ENCODE data around the gene MAPK8IP3.
A peak's percentile ranks its signal among the peaks of the same experiment; 100 is the strongest.

MAPK8IP3 gene

DNA sequence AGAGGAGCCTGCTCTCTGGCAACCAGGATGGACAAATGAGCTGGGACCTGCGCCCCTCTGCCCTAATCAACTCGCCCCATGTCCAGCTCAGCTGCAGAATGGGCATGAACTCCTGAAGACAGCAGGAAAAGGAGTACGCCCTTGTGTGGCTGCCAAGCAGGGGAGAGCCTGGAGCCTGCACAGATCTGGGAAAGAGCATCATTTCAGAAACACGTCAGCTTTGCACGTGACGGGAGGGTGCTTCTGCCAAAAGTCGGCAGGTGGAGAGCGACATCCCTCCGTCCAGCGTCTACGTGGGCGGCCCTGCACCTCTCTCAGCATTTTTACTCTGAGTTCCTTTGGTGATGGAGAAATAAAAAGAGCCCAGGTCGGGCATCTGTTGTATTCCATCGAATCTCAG is 46.9 kb downstream of the MAPK8IP3 start:
- H3K4me1 Mint-ChIP-seq = peaks cover 11% of the 10 kb centered on the region
- no peak overlapping the region for H3K27ac Mint-ChIP-seq
- ATAC-seq (no peak), DNase-seq (ENCODE audit: low spot score in 2 of 2) (no peak)
- peaks cover 63% of the 10 kb centered on the region for H3K36me3 Mint-ChIP-seq
- H3K4me3 Mint-ChIP-seq = no peak overlapping the region
- H3K9me3 Mint-ChIP-seq = no peaks in the 10 kb centered on the region

DNA sequence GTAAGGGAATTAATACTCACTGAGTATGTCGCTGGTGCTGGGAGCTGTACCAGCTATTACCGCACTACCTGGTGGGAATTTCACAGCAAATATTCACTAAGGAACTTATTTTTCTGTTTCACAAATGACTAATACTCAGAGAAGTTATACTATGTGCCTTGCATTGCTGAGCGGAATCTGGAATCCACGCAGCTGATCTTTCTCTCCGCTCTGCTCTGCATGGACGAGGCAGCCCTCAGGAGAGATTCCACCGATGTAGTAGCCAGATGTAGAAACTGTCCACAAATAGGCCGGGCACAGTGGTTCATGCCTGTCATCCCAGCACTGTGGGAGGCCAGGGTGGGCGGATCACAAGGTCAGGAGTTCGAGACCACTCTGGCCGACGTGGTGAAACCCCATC is 48.2 kb downstream of the MAPK8IP3 start:
- ATAC-seq (no peak), DNase-seq (ENCODE audit: low spot score in 2 of 2) (no peak)
- peaks cover 11% of the 10 kb centered on the region for H3K4me1 Mint-ChIP-seq
- H3K27ac Mint-ChIP-seq = no peak overlapping the region
- peaks cover 59% of the 10 kb centered on the region for H3K36me3 Mint-ChIP-seq
- no peaks in the 10 kb centered on the region for H3K9me3 Mint-ChIP-seq
- no peak overlapping the region for H3K4me3 Mint-ChIP-seq

DNA sequence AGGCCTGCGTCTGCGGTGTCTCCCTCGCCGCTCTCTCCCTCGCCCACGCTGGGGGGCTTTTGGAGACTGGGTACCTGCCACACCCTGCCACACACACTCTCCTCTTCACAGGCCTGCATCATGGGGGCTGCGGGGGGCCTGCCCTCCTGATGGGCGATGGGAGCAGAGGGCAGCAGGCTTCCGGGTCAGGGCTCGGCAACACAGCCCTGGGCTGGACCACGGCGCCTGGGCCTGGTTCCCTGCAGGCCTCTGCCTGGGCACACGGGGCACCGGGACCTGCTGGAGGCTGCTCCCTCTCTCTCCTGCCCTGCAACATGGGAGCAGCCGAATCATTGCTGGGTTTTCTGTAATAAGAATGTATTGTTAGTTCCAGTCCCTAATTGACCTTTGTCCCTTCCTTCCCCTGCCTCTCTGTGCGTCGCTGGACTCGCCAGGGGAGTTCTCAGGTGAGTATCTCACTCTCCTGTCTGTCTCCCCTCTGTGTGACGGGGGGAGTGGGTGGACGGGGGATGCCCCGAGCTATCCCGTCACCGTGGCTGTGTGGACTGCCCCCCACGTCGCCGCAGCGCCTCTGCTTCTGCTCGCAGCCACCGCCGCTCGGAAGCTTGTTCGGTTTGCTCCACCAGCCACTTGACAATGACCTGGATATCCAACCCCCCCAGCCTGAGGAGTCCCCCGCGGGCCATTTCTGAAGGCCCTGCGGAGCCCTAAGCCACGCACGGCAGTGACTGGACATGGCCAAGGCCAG is 51.9 kb downstream of the MAPK8IP3 start:
- H3K36me3 Mint-ChIP-seq = peaks cover 45% of the 10 kb centered on the region
- H3K4me3 Mint-ChIP-seq = no peak overlapping the region
- no peaks in the 10 kb centered on the region for H3K9me3 Mint-ChIP-seq
- H3K27ac Mint-ChIP-seq = peak overlapping the region; percentile 76
- ATAC-seq = no peak
- H3K4me1 Mint-ChIP-seq = peaks cover 11% of the 10 kb centered on the region
- no peak for DNase-seq (ENCODE audit: low spot score in 2 of 2)

DNA sequence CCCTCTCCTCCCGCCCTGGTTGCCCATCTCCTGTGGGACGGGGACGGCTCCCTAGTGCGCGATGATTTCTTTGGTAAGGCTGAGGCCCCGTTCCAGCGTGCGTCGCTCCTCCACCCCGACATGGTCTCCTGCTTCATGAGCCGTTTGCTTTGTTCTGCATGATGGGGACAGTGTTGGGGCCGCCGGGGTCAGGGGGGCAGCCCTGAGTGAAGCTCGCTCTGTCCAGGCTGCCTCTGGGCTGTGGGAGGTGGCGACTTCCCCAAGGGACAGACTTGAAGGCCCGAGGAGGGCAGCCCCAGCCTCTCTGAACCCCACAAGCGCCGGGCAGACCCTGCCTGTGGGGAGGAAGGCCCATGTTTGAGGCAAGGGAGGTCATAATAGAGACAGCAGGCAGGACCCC is 52.9 kb downstream of the MAPK8IP3 start:
- no peak for DNase-seq (ENCODE audit: low spot score in 2 of 2)
- no peak for ATAC-seq
- Mint-ChIP-seq H3K36me3 (peaks cover 36% of the 10 kb centered on the region), H3K9me3 (no peaks in the 10 kb centered on the region), H3K4me1 (peaks cover 11% of the 10 kb centered on the region), H3K27ac (peak overlapping the region; percentile 43), H3K4me3 (no peak overlapping the region)

DNA sequence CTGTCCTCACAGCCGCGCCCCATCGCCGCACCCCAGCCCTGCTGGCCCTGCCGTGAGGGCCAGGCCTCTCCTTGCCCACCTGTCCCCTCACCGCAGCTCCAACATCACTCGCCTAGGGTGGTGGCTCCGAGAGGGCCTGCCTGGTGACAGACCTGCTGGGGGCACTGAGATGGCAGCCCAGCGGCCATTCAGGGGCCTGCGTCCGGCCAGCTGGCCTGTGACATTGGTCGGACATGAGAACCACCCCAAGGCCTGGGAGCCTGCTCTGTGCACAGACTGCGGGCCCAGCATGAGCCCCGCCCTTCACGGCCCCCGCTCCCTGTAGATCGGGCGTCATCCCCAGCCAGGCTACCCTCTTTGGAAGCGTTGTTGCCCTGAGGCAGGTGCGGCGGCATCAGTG is 53.5 kb downstream of the MAPK8IP3 start:
- peaks cover 32% of the 10 kb centered on the region for H3K36me3 Mint-ChIP-seq
- no peaks in the 10 kb centered on the region for H3K9me3 Mint-ChIP-seq
- no peak for DNase-seq (ENCODE audit: low spot score in 2 of 2)
- ATAC-seq = no peak
- peaks cover 11% of the 10 kb centered on the region for H3K4me1 Mint-ChIP-seq
- no peak overlapping the region for H3K4me3 Mint-ChIP-seq
- no peak overlapping the region for H3K27ac Mint-ChIP-seq

DNA sequence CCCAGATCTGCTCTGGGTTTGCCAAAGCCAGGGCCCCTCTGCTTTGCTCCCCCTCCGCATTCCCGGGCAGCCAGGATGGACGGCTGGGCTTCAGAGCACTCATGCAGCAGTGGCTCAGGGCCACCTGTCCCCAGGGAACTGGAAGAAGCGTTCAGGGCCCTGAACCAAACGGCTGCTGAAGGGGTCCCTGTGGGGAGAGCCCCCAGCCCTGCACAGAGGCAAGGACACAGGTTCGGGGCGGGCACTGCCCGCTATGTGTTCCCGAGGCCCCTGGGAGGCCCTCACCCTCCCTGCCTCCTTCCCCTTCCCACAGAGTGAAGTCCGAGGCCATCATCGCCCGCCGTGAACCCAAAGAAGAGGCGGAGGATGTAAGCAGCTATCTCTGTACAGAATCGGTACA is 54.9 kb downstream of the MAPK8IP3 start:
- Mint-ChIP-seq H3K9me3 (no peaks in the 10 kb centered on the region), H3K4me3 (no peak overlapping the region)

DNA sequence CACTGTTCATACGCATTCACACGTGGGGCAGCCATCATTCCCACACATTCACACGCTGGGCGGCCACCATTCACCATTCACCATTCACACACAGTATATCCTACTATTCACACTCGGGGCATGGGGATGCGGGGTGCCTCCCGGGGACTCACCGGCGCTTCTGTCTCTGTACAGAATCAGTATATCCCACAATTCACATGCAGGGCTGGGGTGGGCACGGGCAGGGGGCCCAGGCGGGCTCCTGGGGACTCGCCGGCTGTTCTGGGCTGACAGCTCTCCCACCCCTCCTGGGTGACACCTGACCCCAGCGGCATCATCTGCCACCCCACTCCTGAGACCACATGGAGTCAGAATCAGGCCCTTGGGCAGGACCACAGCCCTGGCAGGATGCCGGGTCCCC is 55.8 kb downstream of the MAPK8IP3 start:
- no peak overlapping the region for H3K27ac Mint-ChIP-seq

More for the DNA sequence above, 54.9 kb downstream of the MAPK8IP3 start:
- no peak for ATAC-seq
- peaks cover 18% of the 10 kb centered on the region for H3K36me3 Mint-ChIP-seq
- peaks cover 9% of the 10 kb centered on the region for H3K4me1 Mint-ChIP-seq
- DNase-seq (ENCODE audit: low spot score in 2 of 2) = no peak
- no peak overlapping the region for H3K27ac Mint-ChIP-seq

DNA sequence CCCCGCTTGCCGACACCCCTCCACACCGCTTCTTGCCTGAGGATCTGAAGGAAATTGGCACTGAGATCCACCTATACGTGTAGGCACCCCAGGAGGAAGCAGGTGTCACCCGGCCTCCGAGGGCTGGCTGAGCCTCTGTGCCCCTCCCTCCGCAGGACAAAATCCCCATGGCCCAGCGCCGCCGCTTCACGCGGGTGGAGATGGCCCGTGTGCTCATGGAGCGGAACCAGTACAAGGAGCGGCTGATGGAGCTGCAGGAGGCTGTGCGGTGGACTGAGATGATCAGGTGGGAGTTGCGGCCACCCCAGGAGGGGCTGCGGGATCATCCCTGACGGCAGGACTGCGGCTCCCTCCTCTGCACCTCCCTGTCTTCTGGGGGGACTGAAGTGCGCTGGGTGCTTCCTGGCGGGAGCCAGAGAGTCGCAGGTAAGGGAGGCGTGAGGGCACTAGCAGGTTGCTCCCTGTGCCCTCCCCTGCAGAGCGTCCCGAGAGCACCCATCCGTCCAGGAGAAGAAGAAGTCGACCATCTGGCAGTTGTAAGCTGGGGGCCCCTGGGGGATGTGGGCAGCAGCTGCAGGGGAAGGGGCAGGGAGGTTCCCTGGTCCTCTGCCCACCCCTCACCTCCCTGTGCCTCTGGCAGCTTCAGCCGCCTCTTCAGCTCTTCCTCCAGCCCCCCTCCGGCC is 56.3 kb downstream of the MAPK8IP3 start:
- no peak for DNase-seq (ENCODE audit: low spot score in 2 of 2)
- no peak overlapping the region for H3K4me3 Mint-ChIP-seq
- no peak for ATAC-seq
- peaks cover 17% of the 10 kb centered on the region for H3K36me3 Mint-ChIP-seq
- H3K9me3 Mint-ChIP-seq = no peaks in the 10 kb centered on the region
- no peak overlapping the region for H3K27ac Mint-ChIP-seq
- H3K4me1 Mint-ChIP-seq = no peaks in the 10 kb centered on the region

More for the DNA sequence above, 55.8 kb downstream of the MAPK8IP3 start:
- Mint-ChIP-seq H3K9me3 (no peaks in the 10 kb centered on the region), H3K4me3 (no peak overlapping the region), H3K4me1 (peaks cover 3% of the 10 kb centered on the region), H3K36me3 (peaks cover 17% of the 10 kb centered on the region)
- ATAC-seq = no peak
- no peak for DNase-seq (ENCODE audit: low spot score in 2 of 2)

DNA sequence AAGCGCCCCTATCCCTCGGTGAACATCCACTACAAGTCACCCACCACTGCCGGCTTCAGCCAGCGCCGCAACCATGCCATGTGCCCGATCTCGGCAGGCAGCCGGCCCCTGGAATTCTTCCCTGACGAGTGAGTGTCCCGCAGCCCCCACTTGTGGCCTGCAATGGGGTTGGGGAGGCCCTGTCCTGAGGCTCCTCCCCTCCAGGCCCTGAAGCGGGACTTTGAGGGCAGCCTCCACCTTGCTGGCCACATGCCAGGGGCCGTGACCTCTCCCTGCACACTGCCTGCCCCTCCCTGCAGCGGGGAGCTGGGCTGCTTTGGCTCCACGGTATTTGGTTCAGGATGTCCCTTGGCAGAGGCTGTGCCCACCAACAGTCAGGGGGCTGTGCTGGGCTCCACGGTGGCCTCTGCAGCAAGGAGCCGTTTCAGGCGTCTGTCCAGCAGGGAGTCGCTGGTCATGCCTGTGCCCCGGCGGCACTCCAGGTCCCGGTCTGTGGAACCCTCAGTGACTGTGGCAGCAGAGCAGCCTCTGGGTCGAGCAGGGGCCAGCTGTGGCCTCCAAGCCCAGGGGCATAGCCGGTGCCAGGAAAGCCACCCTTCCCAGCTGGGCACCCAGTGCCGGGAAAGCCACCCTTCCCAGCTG is 57.0 kb downstream of the MAPK8IP3 start:
- H3K27ac Mint-ChIP-seq = no peak overlapping the region
- H3K36me3 Mint-ChIP-seq = peaks cover 23% of the 10 kb centered on the region
- H3K4me3 Mint-ChIP-seq = no peak overlapping the region
- DNase-seq (ENCODE audit: low spot score in 2 of 2) (no peak), ATAC-seq (no peak)
- no peaks in the 10 kb centered on the region for H3K9me3 Mint-ChIP-seq
- no peaks in the 10 kb centered on the region for H3K4me1 Mint-ChIP-seq

DNA sequence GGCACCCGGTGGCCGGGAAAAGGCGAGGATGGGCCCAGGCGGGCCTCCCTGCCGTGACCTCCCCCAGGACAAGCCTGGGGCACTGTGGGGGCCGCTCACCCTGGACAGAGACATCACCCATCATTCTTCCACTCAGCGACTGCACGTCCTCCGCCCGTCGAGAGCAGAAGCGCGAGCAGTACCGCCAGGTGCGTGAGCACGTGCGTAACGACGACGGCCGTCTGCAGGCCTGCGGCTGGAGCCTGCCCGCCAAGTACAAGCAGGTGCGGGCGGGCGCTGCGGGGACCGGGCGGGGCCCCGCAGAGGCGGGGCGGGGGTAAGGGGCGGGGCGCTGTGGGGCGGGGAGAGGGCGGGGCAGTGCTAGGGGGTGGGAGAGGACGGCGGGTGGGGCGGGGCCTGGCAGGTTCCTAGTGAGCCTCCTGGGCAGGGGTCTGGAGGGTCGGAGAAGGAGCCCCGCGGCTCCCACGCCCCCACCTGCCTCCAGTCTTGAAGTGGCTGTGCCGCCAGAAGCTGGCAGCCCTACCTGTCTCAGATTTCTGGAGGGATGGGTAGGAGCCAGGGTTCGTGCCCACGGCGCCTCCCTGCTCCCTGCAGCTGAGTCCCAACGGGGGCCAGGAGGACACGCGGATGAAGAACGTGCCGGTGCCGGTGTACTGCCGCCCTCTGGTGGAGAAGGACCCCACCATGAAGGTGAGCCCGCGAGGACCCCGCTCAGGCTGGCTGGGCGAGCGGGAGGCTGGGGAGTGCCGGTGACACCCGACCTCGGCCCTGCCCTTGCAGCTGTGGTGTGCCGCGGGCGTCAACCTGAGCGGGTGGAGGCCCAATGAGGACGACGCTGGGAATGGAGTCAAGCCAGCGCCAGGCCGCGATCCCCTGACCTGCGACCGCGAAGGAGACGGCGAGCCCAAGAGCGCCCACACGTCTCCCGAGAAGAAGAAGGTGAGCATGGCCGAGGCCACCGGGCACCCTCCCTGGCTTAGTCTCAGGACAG is 57.8 kb downstream of the MAPK8IP3 start:
- Mint-ChIP-seq H3K36me3 (peaks cover 31% of the 10 kb centered on the region), H3K4me1 (no peaks in the 10 kb centered on the region), H3K4me3 (no peak overlapping the region), H3K9me3 (no peaks in the 10 kb centered on the region), H3K27ac (no peak overlapping the region)
- no peak for ATAC-seq
- no peak for DNase-seq (ENCODE audit: low spot score in 2 of 2)

DNA sequence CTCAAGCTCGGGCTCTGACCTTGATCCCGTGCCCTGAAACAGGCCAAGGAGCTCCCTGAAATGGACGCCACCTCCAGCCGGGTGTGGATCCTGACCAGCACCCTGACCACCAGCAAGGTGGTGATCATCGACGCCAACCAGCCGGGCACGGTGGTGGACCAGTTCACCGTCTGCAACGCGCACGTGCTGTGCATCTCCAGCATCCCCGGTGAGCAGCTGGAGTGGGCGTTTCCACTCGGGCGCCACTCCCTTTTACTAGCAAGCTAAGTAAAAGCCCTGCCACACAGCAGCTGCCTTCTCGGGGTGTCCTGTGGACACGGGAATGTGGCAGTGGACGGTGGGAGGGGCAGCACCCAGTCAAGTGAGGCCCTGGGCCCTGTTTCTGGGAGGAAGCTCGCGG is 59.0 kb downstream of the MAPK8IP3 start:
- no peaks in the 10 kb centered on the region for H3K9me3 Mint-ChIP-seq

DNA sequence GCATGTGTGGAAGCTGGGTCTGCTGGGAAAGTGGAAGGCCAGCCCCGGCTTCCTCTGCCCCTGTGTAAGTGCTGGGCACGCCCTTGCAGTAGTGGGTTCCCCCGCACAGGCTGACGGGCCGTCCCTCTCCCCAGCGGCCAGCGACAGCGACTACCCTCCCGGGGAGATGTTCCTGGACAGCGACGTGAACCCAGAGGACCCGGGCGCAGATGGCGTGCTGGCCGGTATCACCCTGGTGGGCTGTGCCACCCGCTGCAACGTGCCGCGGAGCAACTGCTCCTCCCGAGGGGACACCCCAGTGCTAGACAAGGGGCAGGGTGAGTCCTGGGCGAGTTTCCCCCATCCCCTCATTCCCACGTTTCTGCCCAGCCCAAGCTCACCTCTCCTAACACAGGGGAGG is 59.8 kb downstream of the MAPK8IP3 start:
- Mint-ChIP-seq H3K27ac (no peak overlapping the region), H3K36me3 (peaks cover 46% of the 10 kb centered on the region), H3K9me3 (no peaks in the 10 kb centered on the region), H3K4me1 (peaks cover 7% of the 10 kb centered on the region), H3K4me3 (no peak overlapping the region)
- DNase-seq (ENCODE audit: low spot score in 2 of 2) (no peak), ATAC-seq (no peak)

More for the DNA sequence above, 59.0 kb downstream of the MAPK8IP3 start:
- Mint-ChIP-seq H3K36me3 (peaks cover 43% of the 10 kb centered on the region), H3K4me1 (peaks cover under 1% of the 10 kb centered on the region), H3K4me3 (no peak overlapping the region), H3K27ac (no peak overlapping the region)
- no peak for DNase-seq (ENCODE audit: low spot score in 2 of 2)
- ATAC-seq = no peak

DNA sequence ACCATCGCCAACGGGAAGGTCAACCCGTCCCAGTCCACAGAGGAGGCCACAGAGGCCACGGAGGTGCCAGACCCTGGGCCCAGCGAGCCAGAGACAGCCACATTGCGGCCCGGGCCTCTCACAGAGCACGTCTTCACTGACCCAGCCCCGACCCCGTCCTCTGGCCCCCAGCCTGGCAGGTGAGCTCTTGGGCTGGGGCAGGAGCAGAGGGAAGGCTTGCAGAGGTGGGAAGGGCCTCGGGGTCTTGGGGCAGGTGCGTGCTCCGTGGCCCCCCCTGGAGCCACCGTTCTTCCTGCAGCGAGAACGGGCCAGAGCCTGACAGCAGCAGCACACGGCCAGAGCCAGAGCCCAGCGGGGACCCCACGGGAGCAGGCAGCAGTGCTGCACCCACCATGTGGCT is 60.2 kb downstream of the MAPK8IP3 start:
- Mint-ChIP-seq H3K27ac (no peak overlapping the region), H3K4me3 (no peak overlapping the region), H3K36me3 (peaks cover 42% of the 10 kb centered on the region), H3K9me3 (no peaks in the 10 kb centered on the region), H3K4me1 (peaks cover 7% of the 10 kb centered on the region)
- no peak for ATAC-seq
- DNase-seq (ENCODE audit: low spot score in 2 of 2) = no peak

DNA sequence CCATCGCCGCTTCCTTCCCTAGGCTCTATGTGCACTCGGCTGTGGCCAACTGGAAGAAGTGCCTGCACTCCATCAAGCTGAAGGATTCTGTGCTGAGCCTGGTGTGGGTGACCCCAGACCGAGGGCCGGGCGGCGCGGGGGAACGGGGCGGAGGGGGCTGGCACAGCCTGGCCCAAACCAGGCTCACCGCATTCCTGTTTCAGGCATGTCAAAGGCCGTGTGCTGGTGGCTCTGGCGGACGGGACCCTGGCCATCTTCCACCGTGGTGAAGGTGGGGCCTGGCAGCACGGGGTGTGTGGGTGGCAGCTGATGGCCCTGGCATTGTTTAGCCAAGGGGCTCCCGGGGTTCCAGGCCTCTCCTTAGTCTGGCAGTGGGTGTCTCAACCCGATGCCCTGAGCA is 60.7 kb downstream of the MAPK8IP3 start:
- peak overlapping the region; percentile 32 for H3K27ac Mint-ChIP-seq
- H3K9me3 Mint-ChIP-seq = no peaks in the 10 kb centered on the region
- peaks cover 8% of the 10 kb centered on the region for H3K4me1 Mint-ChIP-seq
- H3K36me3 Mint-ChIP-seq = peaks cover 39% of the 10 kb centered on the region
- no peak overlapping the region for H3K4me3 Mint-ChIP-seq
- DNase-seq (ENCODE audit: low spot score in 2 of 2) = no peak
- ATAC-seq = no peak

All from stimulated activated effector memory CD8-positive, alpha-beta T cell treated with anti-CD3 and anti-CD28 coated beads, Interleukin-12 subunit alpha, Interleukin-12 subunit beta, amount 100 ng/mL, for 72 hours (primary cell).